DND-41 (cell line): ENCODE measurements around the gene EVA1C.

ENCODE experiments used
- ATAC-seq: fragments of 200-7000 bp; cut with Tn5 transposase; 3 replicates; pipeline ENCODE4 v1.9.1; 2021; ENCODE audit warnings: low read depth; ENCODE audit not compliant: insufficient read depth
- DNase-seq: peaks from one replicate; pipeline ENCODE4 v3.0.0-alpha.2; 2020
- H2AFZ ChIP-seq: 2 replicates; pipeline ENCODE4 v1.6.0; 2012; ENCODE audit warnings: low read depth, low read length
- H3K27ac ChIP-seq: 2 replicates; pipeline ENCODE4 v1.5.1; 2012; ENCODE audit warnings: low read length, inconsistent platforms
- H3K27me3 ChIP-seq: fragments of 200-600 bp; sonication (generic); 2 replicates; pipeline ENCODE4 v1.6.0; 2012; ENCODE audit warnings: low read length, mild to moderate bottlenecking, inconsistent platforms; ENCODE audit not compliant: insufficient read depth, poor library complexity
- H3K36me3 ChIP-seq: 2 replicates; pipeline ENCODE4 v1.5.1; 2012; ENCODE audit warnings: low read length, inconsistent platforms; ENCODE audit not compliant: insufficient read depth
- H3K4me1 ChIP-seq: 2 replicates; pipeline ENCODE4 v1.5.1; 2012; ENCODE audit warnings: mild to moderate bottlenecking, low read length; ENCODE audit not compliant: insufficient read depth
- H3K4me2 ChIP-seq: 2 replicates; pipeline ENCODE4 v1.6.0; 2012; ENCODE audit warnings: mild to moderate bottlenecking, moderate library complexity, low read length, inconsistent platforms; ENCODE audit not compliant: insufficient read depth
- H3K4me3 ChIP-seq, 2 experiments: fragments of 200-600 bp in 1 of 2; shearing (Covaris generic) in 1 of 2; 2 replicates each; pipeline ENCODE4 v1.5.1; 2012 to 2016; ENCODE audit warnings: inconsistent platforms in 2 of 2, low read length in 2 of 2, mild to moderate bottlenecking in 2 of 2, low read depth in 1 of 2, moderate library complexity in 1 of 2
- H3K79me2 ChIP-seq: 2 replicates; pipeline ENCODE4 v1.6.0; 2012; ENCODE audit warnings: low read length, inconsistent platforms; ENCODE audit not compliant: insufficient read depth
- H3K9ac ChIP-seq: 2 replicates; pipeline ENCODE4 v1.6.0; 2012; ENCODE audit warnings: low read depth, mild to moderate bottlenecking, inconsistent platforms, low read length, moderate library complexity
- H3K9me3 ChIP-seq: 2 replicates; pipeline ENCODE4 v1.5.1; 2012; ENCODE audit warnings: low read length, moderate library complexity, mild to moderate bottlenecking, inconsistent platforms; ENCODE audit not compliant: insufficient read depth, severe bottlenecking
- H4K20me1 ChIP-seq: 2 replicates; pipeline ENCODE4 v1.6.0; 2012; ENCODE audit warnings: low read length; ENCODE audit not compliant: insufficient read depth
- EZH2 ChIP-seq: IDR thresholded peaks from 3 replicates; pipeline ENCODE4 v1.6.1; 2012; ENCODE audit warnings: borderline replicate concordance, low read depth, mild to moderate bottlenecking, moderate library complexity, low read length, inconsistent platforms; ENCODE audit not compliant: severe bottlenecking
- TF ChIP-seq, protein P1 (sequence below): IDR thresholded peaks from 2 replicates; pipeline ENCODE4 v1.5.1; 2012; ENCODE audit warnings: borderline replicate concordance, low read length, moderate library complexity, mild to moderate bottlenecking; ENCODE audit not compliant: poor library complexity, severe bottlenecking; ENCODE audit errors: extremely low read depth

Gene EVA1C

DNA sequence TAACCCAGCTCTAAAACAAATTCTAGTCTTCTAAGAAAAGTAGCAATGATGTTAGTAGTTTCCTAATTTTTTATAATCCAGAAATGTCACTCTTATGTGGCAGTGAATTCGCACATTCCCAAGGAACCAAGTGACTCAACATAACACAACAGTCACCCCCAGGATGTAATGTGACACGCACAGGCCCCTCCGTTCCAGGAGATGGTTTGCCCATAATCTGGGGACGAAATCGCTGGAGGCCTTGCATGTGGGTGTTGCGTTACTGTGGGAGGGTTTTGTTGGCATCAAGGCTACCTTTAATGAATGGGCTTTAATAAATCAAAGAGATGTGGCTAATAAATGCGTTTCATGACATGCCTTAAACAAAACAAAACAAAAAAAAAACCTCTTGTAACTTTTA, 50.9 kb downstream of the EVA1C start:
- Histone ChIP-seq H3K4me1 (no peaks in the 10 kb centered on the region), H3K9me3 (peaks cover 2% of the 10 kb centered on the region)
- ATAC-seq = no peak

GRCh38 chr21:32463889-32464300, 51.4 kb downstream of the EVA1C start:
- ATAC-seq = no peak

More for the DNA sequence above, 50.9 kb downstream of the EVA1C start:
- Histone ChIP-seq H3K4me3 (no peak overlapping the region), H2AFZ (no peak overlapping the region), H3K36me3 (no peaks in the 10 kb centered on the region), H3K27ac (no peak overlapping the region), H3K9ac (no peak overlapping the region), H3K79me2 (no peaks in the 10 kb centered on the region), H3K27me3 (no peaks in the 10 kb centered on the region), H4K20me1 (no peaks in the 10 kb centered on the region), H3K4me2 (no peak overlapping the region)
- TF ChIP-seq, protein P1, sequence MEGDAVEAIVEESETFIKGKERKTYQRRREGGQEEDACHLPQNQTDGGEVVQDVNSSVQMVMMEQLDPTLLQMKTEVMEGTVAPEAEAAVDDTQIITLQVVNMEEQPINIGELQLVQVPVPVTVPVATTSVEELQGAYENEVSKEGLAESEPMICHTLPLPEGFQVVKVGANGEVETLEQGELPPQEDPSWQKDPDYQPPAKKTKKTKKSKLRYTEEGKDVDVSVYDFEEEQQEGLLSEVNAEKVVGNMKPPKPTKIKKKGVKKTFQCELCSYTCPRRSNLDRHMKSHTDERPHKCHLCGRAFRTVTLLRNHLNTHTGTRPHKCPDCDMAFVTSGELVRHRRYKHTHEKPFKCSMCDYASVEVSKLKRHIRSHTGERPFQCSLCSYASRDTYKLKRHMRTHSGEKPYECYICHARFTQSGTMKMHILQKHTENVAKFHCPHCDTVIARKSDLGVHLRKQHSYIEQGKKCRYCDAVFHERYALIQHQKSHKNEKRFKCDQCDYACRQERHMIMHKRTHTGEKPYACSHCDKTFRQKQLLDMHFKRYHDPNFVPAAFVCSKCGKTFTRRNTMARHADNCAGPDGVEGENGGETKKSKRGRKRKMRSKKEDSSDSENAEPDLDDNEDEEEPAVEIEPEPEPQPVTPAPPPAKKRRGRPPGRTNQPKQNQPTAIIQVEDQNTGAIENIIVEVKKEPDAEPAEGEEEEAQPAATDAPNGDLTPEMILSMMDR = no peak
- TF ChIP-seq EZH2 = no peak
- no peak for DNase-seq

DNA sequence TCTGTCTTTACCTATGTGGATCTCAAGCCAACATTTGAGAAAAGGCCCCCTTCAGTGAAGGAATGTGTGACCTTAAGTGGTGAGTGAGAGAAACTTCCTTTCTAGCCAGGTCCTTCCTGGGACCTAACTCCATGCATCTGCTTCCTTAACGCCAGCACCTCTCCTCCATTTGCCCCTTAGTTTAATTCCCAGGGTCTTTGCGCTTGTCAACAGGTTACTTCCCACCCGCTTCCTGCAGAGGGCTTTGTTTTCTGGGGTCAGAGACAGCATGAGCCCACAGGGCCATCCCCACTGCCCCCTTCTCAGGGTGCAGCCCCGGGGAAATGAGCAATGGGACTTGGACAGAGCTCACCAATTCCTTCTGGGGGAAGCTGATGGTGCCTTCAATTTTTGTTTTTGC, 54.8 kb downstream of the EVA1C start:
- Histone ChIP-seq H3K79me2 (no peaks in the 10 kb centered on the region), H3K27me3 (peaks cover 5% of the 10 kb centered on the region), H3K27ac (no peak overlapping the region), H3K4me2 (no peak overlapping the region), H3K4me1 (no peaks in the 10 kb centered on the region), H3K9me3 (peaks cover 2% of the 10 kb centered on the region), H3K4me3 (no peak overlapping the region), H4K20me1 (no peaks in the 10 kb centered on the region), H3K9ac (no peak overlapping the region), H2AFZ (no peak overlapping the region), H3K36me3 (no peaks in the 10 kb centered on the region)
- DNase-seq = no peak
- no peak for TF ChIP-seq EZH2
- TF ChIP-seq, protein P1 = no peak
- ATAC-seq = no peak

More at GRCh38 chr21:32463889-32464300, 51.4 kb downstream of the EVA1C start:
- Histone ChIP-seq H3K36me3 (no peaks in the 10 kb centered on the region), H4K20me1 (no peaks in the 10 kb centered on the region), H3K79me2 (no peaks in the 10 kb centered on the region), H3K27ac (no peak overlapping the region), H3K4me3 (no peak overlapping the region), H2AFZ (no peak overlapping the region), H3K9me3 (peaks cover 2% of the 10 kb centered on the region), H3K9ac (no peak overlapping the region), H3K4me2 (no peak overlapping the region), H3K27me3 (no peaks in the 10 kb centered on the region), H3K4me1 (no peaks in the 10 kb centered on the region)
- TF ChIP-seq, protein P1 = no peak
- TF ChIP-seq EZH2 = no peak
- DNase-seq = no peak

DNA sequence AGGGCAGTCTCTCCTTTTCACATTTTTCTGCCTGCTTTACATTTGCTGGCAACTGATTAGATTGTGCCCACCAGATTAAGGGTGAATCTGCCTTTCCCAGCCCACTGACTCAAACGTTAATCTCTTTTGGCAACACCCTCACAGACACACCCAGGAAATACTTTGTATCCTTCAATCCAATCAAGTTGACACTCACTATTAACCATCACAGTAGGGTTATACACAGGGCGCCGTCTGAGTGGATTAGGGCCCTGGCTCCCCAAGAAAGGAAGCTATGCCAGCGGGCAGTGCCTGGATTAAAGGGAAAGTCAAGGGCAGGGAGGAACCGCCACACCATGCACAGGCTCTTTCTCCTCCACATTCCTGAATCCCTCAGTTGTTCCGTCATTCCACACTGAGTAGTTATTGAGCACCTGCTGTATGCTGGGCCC, 56.2 kb downstream of the EVA1C start:
- Histone ChIP-seq H3K9me3 (no peaks in the 10 kb centered on the region), H3K4me2 (no peak overlapping the region), H3K79me2 (no peaks in the 10 kb centered on the region), H2AFZ (no peak overlapping the region), H3K36me3 (no peaks in the 10 kb centered on the region), H3K27me3 (peaks cover 5% of the 10 kb centered on the region), H3K4me1 (no peaks in the 10 kb centered on the region), H4K20me1 (no peaks in the 10 kb centered on the region), H3K4me3 (no peak overlapping the region), H3K27ac (no peak overlapping the region), H3K9ac (no peak overlapping the region)
- DNase-seq (no peak), ATAC-seq (no peak)
- no peak for TF ChIP-seq EZH2
- TF ChIP-seq, protein P1 = no peak
